Activated T-cell treated with anti-CD3 and anti-CD28 coated beads, Interleukin-2, amount 50 U/mL, for 72 hours (primary cell): ENCODE results near the gene LTB. TPM values are rescaled to one million over a fixed set of nuclear protein-coding genes. Genes with fewer than 3 reads are reported as not detected.

Source experiments
- ATAC-seq, 2 donors: fragments of 150-1000 bp; cut with Tn5 transposase; replicated peaks in 1 of 2; 2 replicates each; pipeline ENCODE4 v1.10.0; 2021; ENCODE audit warnings: moderate library complexity in 2 of 2, mild to moderate bottlenecking in 1 of 2
- DNase-seq, 2 donors: peaks; one replicate each; pipeline ENCODE4 v3.0.0; 2021 to 2022; ENCODE audit warnings: mixed read lengths in 1 of 2
- H3K27ac Mint-ChIP-seq: one replicate; pipeline ENCODE4 v1.8.0; 2022; ENCODE audit warnings: mild to moderate bottlenecking, moderate library complexity, mixed read lengths
- H3K27me3 Mint-ChIP-seq: one replicate; pipeline ENCODE4 v1.8.0; 2022; ENCODE audit warnings: low read depth, mixed read lengths
- H3K36me3 Mint-ChIP-seq, 2 donors: one replicate each; pipeline ENCODE4 v1.8.0; 2022; ENCODE audit warnings: mixed read lengths in 2 of 2, mild to moderate bottlenecking in 1 of 2; ENCODE audit not compliant: insufficient read depth in 2 of 2
- H3K4me1 Mint-ChIP-seq: one replicate; pipeline ENCODE4 v1.8.0; 2022; ENCODE audit warnings: low read depth, mixed read lengths
- H3K4me3 Mint-ChIP-seq, 2 donors: one replicate each; pipeline ENCODE4 v1.8.0; 2022; ENCODE audit warnings: mild to moderate bottlenecking in 2 of 2, mixed read lengths in 2 of 2, moderate library complexity in 2 of 2
- H3K9me3 Mint-ChIP-seq, 2 donors: one replicate each; pipeline ENCODE4 v1.8.0; 2022; ENCODE audit warnings: mixed read lengths in 2 of 2
- total RNA-seq, 2 donors: library from RNA; stranded (reverse); gene quantifications; one replicate each; pipeline ENCODE4 v1.2.3, GENCODE V29; 2022

Gene LTB
- total RNA-seq, 2 donors from 2014 or later, result 43.4 to 61.8 TPM

GRCh38 chr6:31545291-31545690 lies 36.9 kb downstream of the LTB start:
- DNase-seq (no peak), ATAC-seq (no peak)
- peaks cover 50% of the 10 kb centered on the region for H3K4me1 Mint-ChIP-seq
- no peaks in the 10 kb centered on the region for H3K27me3 Mint-ChIP-seq
- peaks cover 12 to 26% of the 10 kb centered on the region in 2 donors for H3K36me3 Mint-ChIP-seq
- no peak overlapping the region for H3K27ac Mint-ChIP-seq
- H3K4me3 Mint-ChIP-seq, result peak overlapping the region; percentile 92 to 98
- H3K9me3 Mint-ChIP-seq, result no peaks in the 10 kb centered on the region

GRCh38 chr6:31544676-31545075 lies 37.5 kb downstream of the LTB start:
- H3K36me3 Mint-ChIP-seq, result peaks cover 16 to 28% of the 10 kb centered on the region in 2 donors
- no peak overlapping the region for H3K4me3 Mint-ChIP-seq

GRCh38 chr6:31543639-31544038 lies 38.6 kb downstream of the LTB start:
- Mint-ChIP-seq H3K27ac (no peak overlapping the region), H3K27me3 (no peaks in the 10 kb centered on the region), H3K4me1 (peaks cover 54% of the 10 kb centered on the region), H3K4me3 (no peak overlapping the region), H3K36me3 (peaks cover 25 to 33% of the 10 kb centered on the region in 2 donors), H3K9me3 (no peaks in the 10 kb centered on the region)
- DNase-seq (no peak), ATAC-seq (no peak)

More at GRCh38 chr6:31544676-31545075, 37.5 kb downstream of the LTB start:
- Mint-ChIP-seq H3K27ac (no peak overlapping the region), H3K27me3 (no peaks in the 10 kb centered on the region), H3K9me3 (no peaks in the 10 kb centered on the region), H3K4me1 (peaks cover 54% of the 10 kb centered on the region)
- DNase-seq (no peak), ATAC-seq (no peak)

- Mint-ChIP-seq H3K9me3 (no peaks in the 10 kb centered on the region), H3K27me3 (no peaks in the 10 kb centered on the region), H3K4me1 (peaks cover 49% of the 10 kb centered on the region), H3K36me3 (peaks cover 32 to 40% of the 10 kb centered on the region in 2 donors), H3K27ac (peak within 1 kb of the TSS; percentile 96), H3K4me3 (peak within 1 kb of the TSS; percentile 83 to 99)
- DNase-seq (peak; percentile 93 to 96), ATAC-seq (peak; percentile 79)
Observed at GRCh38 chr6:31541658-31542521, 40.3 kb downstream of the LTB start, which contains the start of gene DDX39B. TSS of gene DDX39B (minus strand) at chr6:31542003. CDS start at chr6:31540532, 1,471 bp downstream.

GRCh38 chr6:31541059-31541657 lies 41.1 kb downstream of the LTB start:
- peaks cover 32 to 48% of the 10 kb centered on the region in 2 donors for H3K36me3 Mint-ChIP-seq
- peak overlapping the region; percentile 83 to 99 for H3K4me3 Mint-ChIP-seq
- H3K27me3 Mint-ChIP-seq, result no peaks in the 10 kb centered on the region
- DNase-seq, result peak; percentile 60 to 70
- H3K9me3 Mint-ChIP-seq, result no peaks in the 10 kb centered on the region
- H3K4me1 Mint-ChIP-seq, result peaks cover 48% of the 10 kb centered on the region
- peak overlapping the region; percentile 96 for H3K27ac Mint-ChIP-seq
- ATAC-seq, result peak; percentile 8 to 12

GRCh38 chr6:31540640-31541039 lies 41.6 kb downstream of the LTB start:
- Mint-ChIP-seq H3K36me3 (peaks cover 34 to 53% of the 10 kb centered on the region in 2 donors), H3K27me3 (no peaks in the 10 kb centered on the region), H3K4me3 (peak overlapping the region; percentile 83 to 99), H3K27ac (peak overlapping the region; percentile 96), H3K4me1 (peaks cover 48% of the 10 kb centered on the region), H3K9me3 (no peaks in the 10 kb centered on the region)
- DNase-seq (no peak), ATAC-seq (no peak)

GRCh38 chr6:31538805-31539400 lies 43.3 kb downstream of the LTB start:
- Mint-ChIP-seq H3K36me3 (peaks cover 41 to 70% of the 10 kb centered on the region in 2 donors), H3K9me3 (no peaks in the 10 kb centered on the region), H3K27ac (peak overlapping the region; percentile 96), H3K4me3 (peak overlapping the region; percentile 83 to 99), H3K4me1 (peaks cover 56% of the 10 kb centered on the region), H3K27me3 (no peaks in the 10 kb centered on the region)
- DNase-seq (no peak), ATAC-seq (no peak)

GRCh38 chr6:31535538-31536324 lies 46.5 kb downstream of the LTB start:
- H3K27me3 Mint-ChIP-seq, result no peaks in the 10 kb centered on the region
- H3K27ac Mint-ChIP-seq, result peak overlapping the region; percentile 9
- peaks cover 41 to 71% of the 10 kb centered on the region in 2 donors for H3K36me3 Mint-ChIP-seq
- DNase-seq (no peak), ATAC-seq (peak in 1 of 2 donors; percentile 11)
- H3K9me3 Mint-ChIP-seq, result no peaks in the 10 kb centered on the region
- peak overlapping the region in 1 of 2 donors; percentile 0 for H3K4me3 Mint-ChIP-seq
- peaks cover 69% of the 10 kb centered on the region for H3K4me1 Mint-ChIP-seq

GRCh38 chr6:31534521-31535040 lies 47.6 kb downstream of the LTB start:
- Mint-ChIP-seq H3K36me3 (peaks cover 39 to 71% of the 10 kb centered on the region in 2 donors), H3K9me3 (no peaks in the 10 kb centered on the region), H3K27me3 (no peaks in the 10 kb centered on the region), H3K4me3 (no peak overlapping the region), H3K27ac (no peak overlapping the region), H3K4me1 (peaks cover 59% of the 10 kb centered on the region)
- DNase-seq, result no peak
- ATAC-seq, result no peak

GRCh38 chr6:31534011-31534410 lies 48.2 kb downstream of the LTB start:
- Mint-ChIP-seq H3K36me3 (peaks cover 33 to 65% of the 10 kb centered on the region in 2 donors), H3K27me3 (no peaks in the 10 kb centered on the region), H3K27ac (peak overlapping the region; percentile 55), H3K9me3 (no peaks in the 10 kb centered on the region), H3K4me1 (peaks cover 53% of the 10 kb centered on the region), H3K4me3 (no peak overlapping the region)
- DNase-seq (no peak), ATAC-seq (no peak)

GRCh38 chr6:31533455-31533841 lies 48.8 kb downstream of the LTB start:
- Mint-ChIP-seq H3K4me1 (peaks cover 48% of the 10 kb centered on the region), H3K36me3 (peaks cover 28 to 60% of the 10 kb centered on the region in 2 donors), H3K9me3 (no peaks in the 10 kb centered on the region), H3K4me3 (no peak overlapping the region), H3K27me3 (no peaks in the 10 kb centered on the region), H3K27ac (peak overlapping the region; percentile 86)
- no peak for DNase-seq
- peak in 1 of 2 donors; percentile 38 for ATAC-seq
